HG02943 (cell line): ENCODE measurements around the gene PCNX1.
"Not testable (repeated sequence)": the region's sequence is repeated elsewhere in the genome, so short reads cannot be mapped to it uniquely, and the experiment has no call there.

Experiments
- ATAC-seq: cut with Tn5 transposase; IDR thresholded peaks from one replicate; pipeline ENCODE4 v1.9.1; 2021; ENCODE audit warnings: mild to moderate bottlenecking, low read depth, moderate library complexity; ENCODE audit not compliant: unreplicated experiment

Gene PCNX1

DNA sequence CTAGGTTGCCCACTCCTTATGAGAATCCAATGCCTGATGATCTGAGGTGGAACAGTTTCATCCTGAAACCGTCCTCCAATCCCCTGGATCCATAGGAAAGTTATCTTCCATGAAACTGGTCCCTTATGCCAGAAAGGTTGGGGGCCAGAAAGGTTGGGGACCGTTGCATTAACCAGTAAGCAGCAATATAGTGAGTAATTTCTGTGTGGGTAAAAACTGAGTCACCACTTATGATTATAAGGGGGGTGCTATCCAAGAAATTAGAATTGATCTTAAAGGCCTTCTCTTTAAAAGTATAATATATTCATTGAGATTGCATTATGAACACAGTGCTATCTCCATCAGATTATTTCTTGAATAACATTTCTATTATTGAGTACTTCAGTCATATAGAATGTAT lies 97.2 kb downstream of the PCNX1 start:
- no peak for ATAC-seq

DNA sequence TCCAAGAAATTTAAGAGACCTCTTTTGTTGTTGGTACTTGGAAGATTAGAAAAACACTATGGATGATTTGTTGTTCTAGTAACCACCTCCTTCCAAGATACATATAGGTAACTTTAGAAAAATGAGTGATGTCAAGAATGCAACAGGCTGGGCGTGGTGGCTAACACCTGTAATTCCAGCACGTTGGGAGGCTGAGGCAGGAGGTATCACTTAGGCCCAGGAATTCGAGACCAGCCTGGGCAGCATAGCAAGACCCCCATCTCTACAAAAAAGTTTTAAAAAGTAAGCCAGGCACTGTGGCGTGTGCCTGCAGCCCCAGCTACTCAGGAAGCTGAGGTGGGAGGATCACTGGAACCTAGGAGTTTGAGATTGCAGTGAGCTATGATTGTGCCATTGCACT lies 97.8 kb downstream of the PCNX1 start:
- no peak for ATAC-seq

DNA sequence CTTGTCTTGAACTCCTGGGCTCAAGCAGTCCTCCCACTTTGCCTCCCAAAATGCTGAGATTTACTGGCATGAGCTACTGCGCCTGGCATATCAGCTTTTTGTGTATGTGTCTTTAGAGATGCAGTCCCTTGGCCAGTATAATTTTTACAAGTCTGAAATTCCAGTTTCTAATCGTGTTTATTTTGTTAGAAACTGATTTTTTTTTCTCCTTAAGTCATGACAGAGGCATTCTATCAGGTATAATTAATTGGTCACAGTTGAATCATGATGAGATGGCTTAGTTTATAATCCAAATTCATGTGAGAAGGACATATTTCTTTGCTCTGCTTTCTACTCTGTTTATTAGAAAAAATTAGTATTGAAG lies 98.9 kb downstream of the PCNX1 start:
- ATAC-seq = no peak

DNA sequence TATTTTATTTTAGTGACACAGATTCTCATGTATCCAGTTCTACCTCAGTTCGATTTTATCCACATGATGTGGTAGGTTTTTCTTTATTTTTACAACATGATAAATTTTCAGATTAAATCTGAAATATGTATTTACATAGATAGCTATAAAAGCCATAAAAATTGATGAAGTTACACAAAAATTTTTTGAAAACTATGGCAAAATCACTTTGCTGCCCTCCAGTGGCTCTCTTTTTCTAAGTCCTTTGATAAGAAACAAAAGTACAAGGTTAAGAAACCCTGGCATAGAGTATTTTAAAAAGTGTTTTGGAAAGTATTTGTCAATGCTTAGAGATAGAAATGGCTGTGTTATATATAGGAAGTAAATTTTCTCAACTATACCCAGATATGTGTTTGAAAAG lies 104.2 kb downstream of the PCNX1 start:
- ATAC-seq = no peak

DNA sequence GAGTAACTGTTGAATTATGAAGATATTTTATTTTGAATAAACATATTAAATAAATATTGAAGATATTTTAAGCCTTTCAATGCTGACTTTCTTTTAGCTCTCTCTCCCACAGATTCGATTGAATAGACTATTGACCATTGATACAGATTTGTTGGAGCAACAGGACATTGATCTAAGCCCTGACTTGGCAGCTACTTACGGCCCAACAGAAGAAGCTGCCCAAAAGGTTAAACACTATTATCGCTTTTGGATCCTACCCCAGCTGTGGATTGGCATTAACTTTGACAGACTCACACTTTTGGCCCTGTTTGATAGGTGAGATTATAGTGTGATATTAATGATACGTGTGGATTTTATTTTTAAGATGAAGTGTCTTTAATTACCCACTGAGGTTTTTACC lies 105.6 kb downstream of the PCNX1 start:
- no peak for ATAC-seq

DNA sequence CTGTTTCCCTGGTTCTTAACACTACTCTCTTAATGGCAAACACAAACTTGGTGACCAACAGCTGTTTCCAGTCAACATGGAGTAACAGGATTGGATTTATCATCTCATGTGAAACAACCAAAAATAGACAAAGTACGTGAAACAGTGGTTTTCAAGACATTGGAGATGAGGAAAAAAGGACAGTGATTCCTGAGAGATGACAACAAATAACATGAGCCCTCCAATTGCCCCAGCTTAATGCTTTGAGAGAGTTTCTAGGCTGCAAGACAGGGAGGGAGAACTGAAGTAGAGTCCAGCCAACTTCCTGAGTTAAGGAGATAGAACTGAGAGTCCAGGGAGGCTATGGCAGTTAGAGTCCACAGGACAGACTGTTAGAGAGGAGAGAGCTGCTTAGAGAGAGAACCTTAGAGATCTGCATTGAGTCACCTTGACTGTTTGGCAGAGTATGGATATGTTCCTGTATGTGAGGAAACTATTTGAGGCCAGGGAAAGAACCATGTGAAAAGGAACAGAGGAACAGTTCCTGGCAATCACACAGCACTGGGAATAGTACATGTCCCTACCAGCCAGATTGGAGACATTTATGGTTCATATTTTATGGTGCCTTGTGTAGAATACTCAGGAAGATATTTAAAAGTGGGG lies 106.4 kb downstream of the PCNX1 start:
- no peak for ATAC-seq

DNA sequence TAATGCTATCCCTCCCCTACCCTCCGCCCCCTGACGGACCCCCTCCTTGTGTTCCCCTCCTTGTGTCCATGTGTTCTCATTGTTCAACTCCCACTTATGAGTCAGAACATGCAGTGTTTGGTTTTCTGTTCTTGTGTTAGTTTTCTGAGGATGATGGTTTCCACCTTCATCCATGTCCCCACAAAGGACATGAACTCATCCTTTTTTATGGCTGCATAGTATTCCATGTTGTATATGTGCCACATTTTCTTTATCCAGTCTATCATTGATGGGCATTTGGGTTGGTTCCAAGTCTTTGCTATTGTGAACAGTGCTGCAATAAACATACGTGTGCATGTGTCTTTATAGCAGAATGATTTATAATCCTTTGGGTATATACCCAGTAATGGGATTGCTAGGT lies 112.7 kb downstream of the PCNX1 start:
- ATAC-seq = not testable (repeated sequence)

DNA sequence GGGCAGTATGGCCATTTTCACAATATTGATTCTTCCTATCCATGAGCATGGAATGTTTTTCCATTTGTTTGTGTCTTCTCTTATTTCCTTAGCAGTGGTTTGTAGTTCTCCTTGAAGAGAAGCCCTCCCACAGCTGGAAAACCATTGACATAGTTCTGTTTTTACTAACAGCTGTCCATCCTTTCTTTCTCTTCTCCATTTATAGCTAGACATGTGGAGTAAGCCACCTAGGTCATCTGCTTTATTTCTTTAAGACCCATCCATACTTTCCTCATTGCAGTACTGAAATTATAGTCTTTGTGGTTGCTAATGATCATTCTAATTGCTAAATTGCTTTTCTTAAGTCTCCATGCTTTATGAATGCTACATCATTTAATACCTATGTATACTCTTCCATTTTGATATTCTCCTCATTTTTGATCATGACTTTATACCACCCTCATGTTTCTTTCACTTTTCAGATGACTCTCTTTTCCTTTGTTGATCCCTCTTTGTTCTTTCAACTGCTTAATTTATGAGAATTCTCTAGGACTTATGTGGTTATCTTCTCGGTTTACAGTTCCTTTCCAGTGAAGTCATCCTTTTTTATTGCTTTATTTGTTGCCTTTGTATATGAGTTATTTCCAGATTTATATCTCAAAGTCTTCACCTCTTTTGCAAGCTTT lies 114.2 kb downstream of the PCNX1 start:
- ATAC-seq = no peak

DNA sequence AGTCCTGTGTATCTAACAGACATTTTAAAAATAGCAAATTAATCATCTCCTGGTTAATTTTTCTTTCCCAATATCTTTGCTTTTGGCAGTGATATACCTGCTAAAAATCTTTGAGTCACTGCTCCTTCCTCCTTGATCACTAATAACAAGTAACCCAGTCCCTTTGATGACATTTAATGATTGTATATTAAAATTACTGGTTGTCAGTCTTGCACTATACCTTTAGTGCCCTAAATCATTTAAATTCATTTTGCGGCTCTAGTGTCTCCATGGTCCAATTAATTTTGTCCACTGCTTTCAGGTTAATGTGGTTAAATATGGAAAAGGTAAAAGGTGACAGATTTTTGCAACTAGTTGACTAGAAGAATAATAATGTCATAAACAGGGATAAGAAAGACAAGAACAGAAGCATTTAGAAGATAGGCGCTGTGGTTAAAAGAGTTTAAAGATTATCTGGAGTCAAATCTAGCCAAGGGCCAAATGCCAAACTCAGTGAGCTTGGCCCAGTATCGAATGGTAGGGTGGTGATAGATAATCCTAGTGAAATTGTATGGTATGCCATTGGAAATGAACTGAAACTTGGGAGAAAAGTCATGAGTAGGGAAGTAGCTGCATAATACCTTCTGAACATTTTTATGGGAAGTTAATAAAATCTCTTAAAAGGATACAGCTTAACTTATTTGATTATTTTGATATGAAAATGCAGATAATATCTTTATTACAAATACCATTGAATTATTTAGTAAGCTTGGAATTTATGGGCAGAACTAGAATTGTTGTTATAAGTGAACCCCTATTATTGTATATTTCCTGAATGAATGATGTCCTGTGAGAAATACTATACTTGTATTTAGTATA lies 115.0 kb downstream of the PCNX1 start:
- no peak for ATAC-seq

DNA sequence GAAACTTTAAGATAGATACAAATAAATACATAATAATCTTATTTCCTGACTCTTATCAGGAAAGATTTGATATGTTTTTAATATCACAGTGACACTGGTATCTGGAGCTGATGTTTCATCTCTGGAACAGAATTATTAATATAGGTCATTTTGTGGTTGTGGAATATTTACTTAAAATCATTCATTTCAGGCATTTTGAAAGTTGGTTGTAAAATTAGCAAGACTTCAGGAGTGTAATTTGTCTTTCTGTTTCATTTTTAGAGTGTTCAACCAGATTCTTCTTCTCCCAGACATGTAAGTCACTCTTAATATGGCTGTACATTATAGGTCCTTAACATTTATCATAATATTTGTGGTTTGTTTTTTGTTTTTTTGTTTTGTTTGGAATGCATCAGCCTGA lies 115.7 kb downstream of the PCNX1 start:
- ATAC-seq = no peak

DNA sequence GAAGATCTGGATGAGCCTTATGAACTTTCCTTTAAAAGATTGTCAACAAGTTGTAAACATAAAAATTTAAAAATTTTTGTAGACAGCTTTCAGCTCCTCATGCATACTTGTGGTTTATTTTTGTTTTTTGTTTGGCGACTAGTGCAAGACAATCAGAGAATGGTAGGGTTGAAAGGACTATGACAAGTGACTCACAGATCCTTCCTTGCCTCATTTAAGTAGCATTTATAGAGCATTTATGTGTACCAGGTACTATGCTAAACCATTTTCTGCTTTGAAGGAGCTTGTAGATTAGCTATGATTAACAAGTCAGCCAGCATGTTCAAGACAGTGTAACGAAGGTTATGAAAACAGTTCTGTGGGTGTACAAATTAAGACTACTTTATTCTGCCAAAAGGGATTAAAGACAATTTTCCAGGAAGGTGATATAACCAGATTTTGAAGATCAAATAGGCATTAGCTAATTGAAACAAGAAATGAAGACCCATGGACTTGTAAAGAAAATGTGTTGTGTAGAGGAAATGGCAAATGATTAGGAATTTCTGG lies 122.0 kb downstream of the PCNX1 start:
- no peak for ATAC-seq

DNA sequence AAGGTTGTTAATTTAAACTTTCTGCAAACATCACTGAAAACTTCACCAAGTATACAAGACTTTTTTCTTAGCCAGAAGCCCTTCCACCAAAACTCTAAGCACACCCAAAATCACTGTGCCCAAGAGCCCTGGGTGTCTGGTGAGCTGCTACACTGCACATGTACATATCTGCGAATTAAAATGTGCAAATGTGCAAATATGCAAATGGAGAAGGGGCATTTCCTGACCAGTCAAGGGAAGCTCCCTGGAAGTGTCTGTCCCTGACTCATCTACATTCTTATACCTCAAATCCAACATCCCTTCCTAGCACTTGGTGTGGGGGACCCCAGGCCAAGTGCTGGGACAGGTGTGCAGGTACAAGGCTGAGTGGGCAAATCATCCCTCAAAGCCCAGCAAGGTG lies 123.7 kb downstream of the PCNX1 start:
- no peak for ATAC-seq

DNA sequence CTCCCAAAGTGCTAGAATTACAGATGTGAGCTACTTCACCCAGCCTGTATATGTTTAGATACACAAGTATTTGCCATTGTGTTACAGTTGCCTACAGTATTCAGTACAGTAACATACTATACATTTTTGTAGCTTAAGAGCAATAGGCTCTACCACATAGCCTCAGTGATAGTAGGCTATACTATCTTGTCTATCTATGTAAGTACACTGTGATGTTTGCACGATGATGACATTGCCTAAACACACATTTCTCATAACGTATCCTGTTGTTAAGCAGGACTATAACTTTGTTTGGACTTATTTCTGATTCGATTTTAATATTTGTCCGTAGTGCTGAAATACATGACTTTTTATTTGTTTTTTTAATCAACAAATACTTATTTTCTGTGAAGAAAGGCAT lies 129.2 kb downstream of the PCNX1 start:
- no peak for ATAC-seq

DNA sequence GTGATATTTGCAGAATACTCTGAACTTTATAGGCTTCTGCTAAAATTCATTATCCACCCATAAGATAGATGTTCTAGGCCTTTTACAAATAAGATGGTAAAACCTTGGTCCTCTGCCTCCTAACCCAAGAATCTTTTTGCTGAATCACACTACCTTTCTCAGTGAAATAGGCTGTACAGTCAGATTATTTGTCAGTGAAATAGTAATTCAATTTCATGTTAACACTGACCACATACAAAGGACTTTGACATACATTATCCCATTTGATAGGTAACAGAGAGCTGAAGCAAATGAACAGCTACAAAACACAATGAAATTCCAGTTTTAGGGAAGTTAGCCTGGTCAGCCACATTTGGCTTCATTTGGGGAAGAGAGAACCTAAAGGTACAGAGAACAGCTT lies 141.1 kb downstream of the PCNX1 start:
- ATAC-seq = no peak

DNA sequence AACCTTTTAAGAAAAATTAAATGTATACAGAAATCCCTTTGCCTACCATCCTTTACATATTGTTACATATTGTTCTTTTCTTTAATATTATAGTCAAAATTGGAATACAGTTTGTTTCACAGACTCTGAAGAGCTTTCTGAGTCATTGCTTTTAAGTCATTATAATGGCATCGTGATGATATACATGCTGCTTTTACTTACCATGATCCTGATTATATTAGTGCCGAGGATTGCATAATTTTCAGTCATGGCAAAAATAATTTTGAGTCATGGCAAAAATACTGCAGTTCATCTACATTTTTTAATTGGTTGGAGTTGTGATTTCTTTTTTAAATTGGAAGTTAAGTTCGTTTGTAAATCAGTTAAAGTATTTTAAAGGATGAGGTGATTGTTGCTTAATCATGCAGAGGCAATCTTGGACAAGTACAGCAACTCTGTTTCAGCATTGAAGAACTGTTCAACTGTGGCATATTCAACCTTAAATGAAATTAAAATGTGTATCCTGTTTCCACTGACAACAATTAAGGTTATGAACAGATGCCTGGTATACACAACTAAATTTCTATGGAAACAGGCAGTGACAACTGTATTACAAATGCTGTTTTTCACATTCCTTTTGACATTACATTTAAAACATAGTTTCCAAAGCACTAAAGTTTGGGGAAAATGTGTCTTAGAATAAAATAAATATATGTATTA lies 142.3 kb downstream of the PCNX1 start:
- ATAC-seq = no peak

DNA sequence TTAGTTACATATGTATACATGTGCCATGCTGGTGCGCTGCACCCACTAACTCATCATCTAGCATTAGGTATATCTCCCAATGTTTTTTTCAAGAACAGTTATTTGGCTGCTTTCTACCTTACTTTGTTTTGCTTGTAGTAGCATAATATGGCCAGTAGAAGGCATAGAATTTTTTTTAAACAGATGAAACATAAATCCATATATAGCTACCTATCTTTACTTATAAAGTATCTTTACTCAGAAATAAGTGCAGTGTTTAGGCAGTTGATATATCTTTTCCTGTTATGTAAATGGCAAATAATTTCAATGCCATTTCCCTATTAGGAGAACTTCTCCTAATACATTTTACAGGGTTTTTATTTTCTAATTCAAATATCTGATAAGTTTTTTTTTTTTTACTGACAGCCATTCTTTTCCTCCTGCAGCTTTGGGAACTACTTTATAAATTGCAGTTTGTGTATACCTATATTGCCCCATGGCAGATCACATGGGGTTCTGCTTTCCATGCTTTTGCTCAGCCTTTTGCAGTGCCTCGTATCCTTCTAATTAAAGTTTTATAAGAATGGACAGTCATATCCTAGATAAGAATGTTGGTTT lies 143.1 kb downstream of the PCNX1 start:
- no peak for ATAC-seq

DNA sequence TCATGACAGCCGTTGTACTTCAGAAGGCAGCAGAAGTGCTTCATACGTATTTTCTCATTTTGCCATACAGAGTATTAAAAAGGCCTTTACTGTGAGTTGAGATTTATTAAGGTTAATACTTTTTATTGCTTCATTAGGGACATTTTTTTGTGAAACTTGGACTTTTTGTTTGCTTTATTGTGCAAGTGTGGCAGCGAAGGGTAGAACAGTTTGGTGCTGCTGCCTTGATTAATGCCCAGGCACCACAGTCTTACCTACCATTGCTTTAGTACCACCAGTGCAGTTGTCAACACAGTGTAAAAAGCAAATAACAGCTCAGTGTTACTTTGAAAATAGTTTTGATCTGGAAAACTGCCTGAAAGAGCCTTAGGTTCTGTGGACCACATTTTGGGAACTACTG lies 147.4 kb downstream of the PCNX1 start:
- ATAC-seq = no peak

DNA sequence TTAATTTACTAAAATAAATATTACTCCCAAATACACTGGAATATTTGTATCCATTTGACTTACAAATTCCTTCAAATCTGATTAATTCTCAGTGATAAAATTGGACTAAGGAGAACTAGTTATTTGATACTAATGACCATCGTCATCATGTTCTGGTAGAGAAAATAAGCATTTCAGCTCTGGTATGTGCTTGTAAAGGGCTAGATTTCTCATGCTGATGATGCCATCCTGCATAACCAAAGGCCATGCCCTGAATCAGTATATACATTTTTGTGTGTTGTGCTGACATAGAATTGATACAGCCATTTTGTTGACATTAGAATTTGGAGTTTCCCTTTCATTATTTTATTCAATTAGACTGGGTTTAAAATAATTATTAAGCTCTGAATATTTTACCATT lies 148.9 kb downstream of the PCNX1 start:
- no peak for ATAC-seq

DNA sequence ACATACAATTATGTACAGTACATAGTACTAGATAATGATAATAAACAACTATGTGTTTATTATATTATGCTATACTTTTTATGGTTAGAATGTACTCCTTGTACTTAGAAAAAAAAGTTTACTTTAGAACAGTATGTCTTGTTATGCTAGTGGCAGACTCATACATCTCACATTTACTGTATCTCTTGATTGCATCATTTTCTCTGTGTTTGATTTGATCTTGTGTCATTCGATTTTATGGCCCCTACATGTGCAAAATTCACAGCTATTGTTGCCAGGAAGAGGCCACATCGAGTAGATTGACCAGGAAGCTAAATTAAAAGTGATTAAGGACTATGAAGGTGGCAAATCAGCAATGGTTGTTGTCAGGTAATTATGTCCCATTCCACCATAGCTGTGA lies 153.0 kb downstream of the PCNX1 start:
- ATAC-seq = no peak

DNA sequence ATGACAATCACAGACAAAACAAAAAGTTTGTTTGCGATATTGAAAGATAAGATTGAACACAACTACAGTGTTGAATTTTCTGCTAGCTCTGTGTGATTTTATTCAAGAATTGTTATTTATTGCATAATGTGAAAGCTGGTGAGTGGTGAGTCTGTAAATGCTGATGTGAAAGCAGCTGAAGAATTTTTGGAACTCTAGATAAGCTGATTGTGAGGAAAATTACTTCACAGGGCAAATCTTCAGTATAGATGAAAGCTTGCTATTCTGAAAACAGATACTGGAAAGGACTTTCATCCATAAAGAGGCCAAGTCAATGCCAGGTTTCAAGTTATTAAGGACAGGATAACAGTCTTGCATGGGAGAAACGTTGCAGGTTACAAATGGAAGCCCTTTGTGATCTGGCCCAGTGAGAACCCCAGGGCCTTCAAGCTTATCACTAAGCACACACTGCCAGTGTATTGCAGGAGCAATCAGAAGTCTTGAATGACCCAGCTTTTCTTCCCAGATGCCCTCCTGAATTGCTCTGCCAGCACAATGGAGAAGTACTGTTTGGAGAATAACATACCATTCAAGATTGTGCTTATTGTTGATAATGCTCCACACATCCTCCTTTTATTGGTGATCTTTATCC lies 153.7 kb downstream of the PCNX1 start:
- ATAC-seq = no peak
